Memory B cell (primary cell): ENCODE measurements around the gene CD52.

ENCODE experiments used
- ATAC-seq: fragments of 150-1000 bp; cut with Tn5 transposase; 2 replicates; pipeline ENCODE4 v1.10.0; 2021; ENCODE audit warnings: low read depth, mild to moderate bottlenecking, moderate library complexity
- DNase-seq, 2 donors: peaks; one replicate each; pipeline ENCODE4 v3.0.0; 2022; ENCODE audit warnings: low spot score in 2 of 2
- H3K27ac Mint-ChIP-seq: one replicate; pipeline ENCODE4 v1.8.0; 2022; ENCODE audit warnings: mild to moderate bottlenecking, moderate library complexity, mixed read lengths
- H3K27me3 Mint-ChIP-seq: one replicate; pipeline ENCODE4 v1.8.0; 2022; ENCODE audit warnings: mixed read lengths
- H3K36me3 Mint-ChIP-seq: one replicate; pipeline ENCODE4 v1.8.0; 2022; ENCODE audit warnings: mild to moderate bottlenecking, mixed read lengths
- H3K4me1 Mint-ChIP-seq: one replicate; pipeline ENCODE4 v1.8.0; 2022; ENCODE audit warnings: mixed read lengths
- H3K4me3 Mint-ChIP-seq: one replicate; pipeline ENCODE4 v1.8.0; 2022; ENCODE audit warnings: mild to moderate bottlenecking, moderate library complexity, mixed read lengths
- H3K9me3 Mint-ChIP-seq: one replicate; pipeline ENCODE4 v1.8.0; 2022; ENCODE audit warnings: mixed read lengths

Gene CD52

DNA sequence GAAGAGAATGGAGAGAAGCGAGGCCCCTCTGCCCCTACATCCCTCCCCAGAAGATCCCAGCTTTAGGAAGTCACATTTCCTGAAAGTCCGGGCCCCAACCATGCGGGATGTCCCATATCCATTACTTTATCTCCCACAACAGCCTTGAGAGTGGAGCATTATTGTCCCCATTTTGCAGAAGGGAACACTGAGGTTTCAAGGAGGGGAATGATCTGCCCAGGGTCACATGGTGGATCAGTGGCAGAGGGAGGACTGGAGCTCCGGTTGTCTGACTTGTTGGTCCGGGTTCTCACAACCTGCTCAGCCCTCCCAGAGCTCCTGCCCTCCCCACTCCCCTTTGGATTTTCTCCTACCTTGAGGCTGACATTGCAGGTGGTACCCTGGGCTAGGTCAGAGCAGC lies 38.3 kb downstream of the CD52 start:
- no peak for DNase-seq
- Mint-ChIP-seq H3K4me1 (peaks cover 16% of the 10 kb centered on the region), H3K9me3 (no peaks in the 10 kb centered on the region), H3K27ac (no peak overlapping the region), H3K27me3 (peaks cover 20% of the 10 kb centered on the region), H3K4me3 (no peak overlapping the region), H3K36me3 (no peaks in the 10 kb centered on the region)
- ATAC-seq: no peak

DNA sequence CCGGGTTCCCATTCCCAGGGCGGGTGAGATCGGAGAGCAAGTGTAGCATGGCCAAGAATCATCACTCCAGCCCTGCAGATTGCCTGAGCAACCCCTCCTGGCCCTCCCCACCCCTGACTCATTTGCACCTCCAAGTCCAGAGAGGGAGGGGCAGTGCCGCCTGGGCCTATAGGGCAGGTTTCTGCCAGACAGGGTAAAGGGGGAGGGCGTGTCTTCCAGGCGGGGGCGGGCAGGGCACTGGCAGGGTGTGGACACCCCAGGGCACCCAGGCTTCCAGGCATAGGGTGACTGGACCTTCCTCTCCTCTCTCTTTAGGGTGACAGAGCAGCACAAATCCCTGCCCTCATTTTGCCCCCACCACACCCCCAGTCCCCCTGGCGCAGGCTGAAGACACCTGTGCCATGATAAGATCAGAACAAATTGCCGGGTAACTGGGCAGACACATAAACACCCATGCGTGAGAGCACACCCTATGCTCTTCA lies 39.4 kb downstream of the CD52 start:
- Mint-ChIP-seq H3K36me3 (no peaks in the 10 kb centered on the region), H3K9me3 (no peaks in the 10 kb centered on the region), H3K27me3 (peaks cover 20% of the 10 kb centered on the region), H3K4me3 (no peak overlapping the region), H3K4me1 (peaks cover 23% of the 10 kb centered on the region), H3K27ac (no peak overlapping the region)
- ATAC-seq: no peak
- no peak for DNase-seq

GRCh38 chr1:26358411-26359384 lies 40.9 kb downstream of the CD52 start:
- H3K36me3 Mint-ChIP-seq: no peaks in the 10 kb centered on the region

DNA sequence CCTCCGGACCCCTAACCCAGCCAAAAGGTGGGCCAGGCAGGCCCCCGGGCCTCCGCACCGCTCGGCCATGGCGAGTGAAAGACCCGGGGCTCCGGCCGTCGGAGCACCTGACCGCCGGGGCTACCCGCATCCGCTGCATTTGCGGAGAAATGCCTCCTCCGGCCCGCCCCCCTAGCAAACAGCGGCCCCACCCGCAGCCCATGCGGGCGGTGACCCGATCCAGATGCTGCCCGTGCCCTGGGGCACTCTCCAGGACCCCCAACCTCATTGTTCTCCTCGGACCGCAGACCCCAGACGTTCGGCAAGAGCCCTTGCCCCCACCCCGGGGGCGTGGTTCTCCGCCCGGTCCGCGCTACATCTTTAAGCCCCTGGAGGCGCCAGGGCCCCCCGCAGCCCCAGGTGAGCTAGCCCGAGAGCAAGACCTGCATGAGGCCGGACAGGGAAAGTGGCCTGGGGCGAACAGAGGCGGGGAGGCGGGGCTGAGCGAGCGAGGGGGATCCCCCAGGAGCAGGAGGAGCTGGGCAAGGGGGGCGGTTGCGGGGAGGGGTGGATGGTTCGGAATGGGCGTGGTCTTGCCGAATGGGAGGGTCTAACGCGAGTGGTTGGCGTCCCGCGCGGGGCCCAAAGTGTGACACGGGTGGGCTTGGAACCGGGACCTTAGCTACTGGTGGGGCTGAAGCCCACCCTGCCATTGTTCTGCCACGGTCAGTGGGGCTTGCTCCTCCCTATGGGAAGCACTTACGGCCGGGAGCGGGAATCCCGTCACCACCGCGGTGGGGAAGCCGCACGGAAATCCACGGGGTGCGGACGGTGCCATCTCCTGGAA lies 42.4 kb downstream of the CD52 start:
- Mint-ChIP-seq H3K4me1 (peaks cover 27% of the 10 kb centered on the region), H3K27me3 (peaks cover 19% of the 10 kb centered on the region), H3K36me3 (no peaks in the 10 kb centered on the region), H3K4me3 (peak overlapping the region; percentile 83), H3K9me3 (no peaks in the 10 kb centered on the region), H3K27ac (peak overlapping the region; percentile 65)
- ATAC-seq: peak; percentile 60
- peak; percentile 37 to 40 for DNase-seq

More at GRCh38 chr1:26358411-26359384, 40.9 kb downstream of the CD52 start:
- ATAC-seq (peak; percentile 41), DNase-seq (no peak)
- peaks cover 24% of the 10 kb centered on the region for H3K4me1 Mint-ChIP-seq
- peaks cover 17% of the 10 kb centered on the region for H3K27me3 Mint-ChIP-seq
- no peak overlapping the region for H3K27ac Mint-ChIP-seq
- no peaks in the 10 kb centered on the region for H3K9me3 Mint-ChIP-seq
- H3K4me3 Mint-ChIP-seq: peak overlapping the region; percentile 54

DNA sequence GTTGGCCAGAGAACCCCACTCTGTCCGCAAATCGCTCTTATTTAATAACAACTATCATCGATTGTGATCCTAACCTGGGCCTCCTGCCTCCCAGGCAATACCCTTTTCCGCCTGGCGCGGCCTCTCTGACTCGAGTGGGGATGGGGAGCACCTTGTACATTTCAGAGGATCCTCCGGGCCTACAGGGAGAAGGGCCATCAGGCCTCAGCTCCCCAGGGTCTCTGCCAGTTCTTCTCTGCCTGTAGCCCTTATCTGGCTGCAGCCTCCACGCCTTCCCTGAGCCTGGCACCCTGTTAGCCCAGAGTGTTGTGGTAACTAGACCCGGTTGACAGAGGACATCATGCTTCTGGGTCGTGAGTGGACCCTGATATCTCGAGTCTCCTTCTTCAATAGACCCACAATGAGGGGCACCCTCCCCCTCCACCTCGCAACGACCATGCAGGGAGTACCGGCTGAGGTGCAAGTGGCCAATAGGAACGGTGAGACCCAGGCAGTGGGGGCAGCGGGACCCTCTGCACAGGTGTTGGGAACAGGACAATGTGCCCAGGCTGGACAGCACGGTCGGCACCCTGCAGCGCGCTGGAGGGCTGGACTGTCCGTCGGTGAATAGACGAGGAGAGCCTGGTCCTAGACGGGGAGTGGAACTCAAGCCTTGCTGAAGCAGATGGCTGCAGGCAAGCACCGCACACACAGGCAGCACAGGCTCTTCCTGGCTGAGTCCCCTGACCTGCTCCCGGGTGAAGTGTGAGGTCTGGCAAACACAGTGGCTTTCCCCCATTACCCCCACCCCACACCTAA lies 43.2 kb downstream of the CD52 start:
- Mint-ChIP-seq H3K4me3 (peak overlapping the region; percentile 83), H3K27ac (no peak overlapping the region), H3K4me1 (peaks cover 27% of the 10 kb centered on the region), H3K27me3 (peaks cover 17% of the 10 kb centered on the region), H3K36me3 (no peaks in the 10 kb centered on the region), H3K9me3 (no peaks in the 10 kb centered on the region)
- DNase-seq (no peak), ATAC-seq (no peak)

DNA sequence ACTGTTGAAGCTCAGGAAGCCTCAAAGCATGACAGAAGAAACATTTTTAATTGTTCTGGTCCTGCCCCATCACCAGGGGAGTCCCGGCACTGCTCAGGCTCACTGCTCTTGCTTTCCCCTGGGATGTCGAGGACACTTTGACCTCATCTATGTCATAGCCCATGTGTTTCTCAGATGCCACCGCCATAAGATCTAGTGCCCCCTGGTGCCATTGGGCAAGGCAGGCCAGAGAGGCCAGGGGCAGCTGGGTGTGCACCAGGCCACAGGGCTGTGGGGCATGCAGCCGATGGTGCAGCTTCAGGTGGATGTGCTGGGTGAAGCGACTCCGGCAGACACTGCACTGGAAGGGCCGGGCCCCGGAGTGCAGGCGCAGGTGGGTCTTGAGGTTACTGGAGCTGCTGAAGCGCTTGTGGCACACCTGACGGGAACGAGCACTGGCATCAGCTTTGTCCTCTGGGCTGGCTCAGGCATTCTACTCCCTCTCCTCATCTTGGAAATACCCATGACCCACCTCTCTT lies 43.9 kb downstream of the CD52 start:
- no peak for ATAC-seq
- peaks cover 17% of the 10 kb centered on the region for H3K27me3 Mint-ChIP-seq
- no peaks in the 10 kb centered on the region for H3K9me3 Mint-ChIP-seq
- H3K36me3 Mint-ChIP-seq: no peaks in the 10 kb centered on the region
- H3K4me3 Mint-ChIP-seq: peak overlapping the region; percentile 83
- H3K27ac Mint-ChIP-seq: no peak overlapping the region
- H3K4me1 Mint-ChIP-seq: peaks cover 27% of the 10 kb centered on the region
- DNase-seq: no peak

- DNase-seq: no peak
- H3K4me1 Mint-ChIP-seq: peaks cover 27% of the 10 kb centered on the region
- no peaks in the 10 kb centered on the region for H3K36me3 Mint-ChIP-seq
- H3K9me3 Mint-ChIP-seq: no peaks in the 10 kb centered on the region
- H3K27me3 Mint-ChIP-seq: peaks cover 17% of the 10 kb centered on the region
- no peak overlapping the region for H3K4me3 Mint-ChIP-seq
- ATAC-seq: no peak
- no peak overlapping the region for H3K27ac Mint-ChIP-seq
These were observed 44.6 kb downstream of the CD52 start for GRCh38 chr1:26362331-26362730.

- DNase-seq (peak; percentile 82 to 86), ATAC-seq (peak; percentile 86)
- H3K27me3 Mint-ChIP-seq: peaks cover 14% of the 10 kb centered on the region
- H3K27ac Mint-ChIP-seq: no peak overlapping the region
- H3K9me3 Mint-ChIP-seq: no peaks in the 10 kb centered on the region
- H3K4me3 Mint-ChIP-seq: no peak overlapping the region
- no peaks in the 10 kb centered on the region for H3K36me3 Mint-ChIP-seq
- peaks cover 25% of the 10 kb centered on the region for H3K4me1 Mint-ChIP-seq
These were observed 46.0 kb downstream of the CD52 start for GRCh38 chr1:26363549-26364448.

DNA sequence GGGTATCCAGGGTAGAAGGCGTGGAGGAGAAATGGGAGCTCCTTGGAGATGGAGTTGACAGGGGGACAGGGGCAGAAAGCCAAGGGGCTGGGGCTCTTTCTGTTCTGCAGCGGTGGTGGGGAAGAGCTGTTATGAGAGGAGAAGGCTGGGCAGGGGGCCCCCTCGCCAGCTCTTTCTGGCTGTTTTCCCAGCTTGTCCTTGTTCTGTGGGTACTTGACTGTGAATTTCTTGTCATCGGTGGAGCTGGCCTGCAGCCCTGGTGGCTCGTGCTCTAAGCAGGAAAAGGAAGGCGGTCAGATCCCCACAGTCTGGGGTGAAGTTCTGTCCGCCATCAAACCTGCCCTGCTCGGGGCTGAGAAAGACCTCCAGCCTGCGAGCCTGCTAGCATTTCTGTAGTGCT lies 47.2 kb downstream of the CD52 start:
- Mint-ChIP-seq H3K4me3 (no peak overlapping the region), H3K27ac (no peak overlapping the region)

DNA sequence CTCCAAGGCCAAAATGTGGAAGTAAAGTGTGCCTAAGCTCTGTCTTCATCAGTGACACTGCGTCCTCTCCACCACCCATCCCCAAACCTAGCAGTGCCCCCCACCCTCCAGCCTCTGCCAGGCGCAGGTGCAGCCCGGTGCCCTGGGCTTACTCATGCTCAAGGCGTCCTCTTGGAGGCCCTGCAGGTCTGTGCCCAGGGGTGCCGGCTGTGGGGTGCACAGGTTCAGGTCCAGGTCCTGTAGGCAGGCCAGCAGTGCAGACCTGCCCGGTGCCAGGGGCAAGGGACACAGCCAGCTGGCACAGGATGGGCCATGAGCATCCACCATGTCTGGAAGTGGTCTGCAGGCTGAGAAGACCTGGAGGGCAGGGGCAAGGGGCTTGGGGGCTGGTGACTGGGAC lies 49.7 kb downstream of the CD52 start:
- Mint-ChIP-seq H3K27ac (no peak overlapping the region), H3K4me1 (peaks cover 9% of the 10 kb centered on the region), H3K36me3 (no peaks in the 10 kb centered on the region), H3K9me3 (peaks cover 2% of the 10 kb centered on the region), H3K4me3 (no peak overlapping the region), H3K27me3 (peaks cover 4% of the 10 kb centered on the region)
- DNase-seq: no peak
- ATAC-seq: no peak

More for the DNA sequence above, 47.2 kb downstream of the CD52 start:
- peaks cover 19% of the 10 kb centered on the region for H3K4me1 Mint-ChIP-seq
- H3K9me3 Mint-ChIP-seq: no peaks in the 10 kb centered on the region
- H3K27me3 Mint-ChIP-seq: peaks cover 7% of the 10 kb centered on the region
- H3K36me3 Mint-ChIP-seq: no peaks in the 10 kb centered on the region
- DNase-seq: no peak
- no peak for ATAC-seq

DNA sequence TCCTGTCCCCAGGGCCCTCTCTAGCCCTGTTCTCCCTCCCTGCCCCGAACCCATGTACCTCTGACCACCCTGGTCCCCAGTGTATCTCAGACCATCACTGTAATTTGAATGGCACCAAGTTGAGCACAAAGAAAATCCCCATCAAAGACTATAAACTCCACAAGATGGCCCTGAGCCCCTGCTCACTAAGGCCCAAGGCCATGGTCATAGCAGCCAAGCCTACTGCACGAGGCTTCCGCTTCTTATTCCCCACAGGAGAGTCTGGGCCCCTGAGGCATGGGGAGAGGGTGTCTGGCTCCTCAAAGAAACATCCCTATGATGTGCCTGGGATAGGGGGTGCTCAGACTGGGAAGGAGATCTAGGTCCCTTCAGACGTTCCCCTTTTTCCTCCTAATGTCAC lies 50.2 kb downstream of the CD52 start:
- Mint-ChIP-seq H3K4me3 (no peak overlapping the region), H3K27ac (no peak overlapping the region)

DNA sequence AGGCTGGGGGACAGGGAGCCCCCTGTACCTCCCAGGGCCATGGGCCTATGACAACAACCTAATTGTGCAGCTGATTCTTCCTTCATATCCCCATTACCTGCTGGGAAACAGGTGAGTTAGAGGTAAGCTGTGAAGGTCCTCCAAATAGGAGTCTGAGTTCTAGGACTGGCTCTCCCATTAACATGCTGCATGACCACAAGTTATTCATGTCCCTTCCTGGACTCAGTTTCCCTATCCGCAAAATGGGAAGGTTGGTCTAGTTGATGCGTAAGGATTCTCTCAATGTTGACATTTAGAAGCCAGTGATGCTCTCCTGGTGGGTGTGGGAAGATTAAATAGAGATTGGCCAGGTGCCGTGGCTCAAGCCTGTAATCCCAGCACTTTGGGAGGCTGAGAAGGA lies 50.7 kb downstream of the CD52 start:
- H3K4me1 Mint-ChIP-seq: peaks cover 12% of the 10 kb centered on the region
- H3K9me3 Mint-ChIP-seq: peaks cover 2% of the 10 kb centered on the region
- DNase-seq (no peak), ATAC-seq (no peak)
- H3K36me3 Mint-ChIP-seq: no peaks in the 10 kb centered on the region
- no peak overlapping the region for H3K4me3 Mint-ChIP-seq
- no peak overlapping the region for H3K27ac Mint-ChIP-seq
- H3K27me3 Mint-ChIP-seq: peaks cover 4% of the 10 kb centered on the region

More for the DNA sequence above, 50.2 kb downstream of the CD52 start:
- ATAC-seq (no peak), DNase-seq (no peak)
- Mint-ChIP-seq H3K36me3 (no peaks in the 10 kb centered on the region), H3K27me3 (peaks cover 4% of the 10 kb centered on the region), H3K4me1 (peaks cover 9% of the 10 kb centered on the region), H3K9me3 (peaks cover 2% of the 10 kb centered on the region)
